Trophoblast cell (in vitro differentiated cells and primary cell): ENCODE measurements around the gene PAX6.

ENCODE experiments used
- DNase-seq, 2 donors: peaks; one replicate each; pipeline ENCODE4 v3.0.0-alpha.2; 2016
- H2AFZ ChIP-seq: 2 replicates; pipeline ENCODE4 v1.6.1; 2013; ENCODE audit warnings: low read length, moderate library complexity, mild to moderate bottlenecking; ENCODE audit not compliant: insufficient read depth, poor library complexity
- H2AK5ac ChIP-seq: 2 replicates; pipeline ENCODE4 v1.6.1; 2013; ENCODE audit warnings: mild to moderate bottlenecking, low read length
- H2BK120ac ChIP-seq: 2 replicates; pipeline ENCODE4 v1.6.1; 2013; ENCODE audit warnings: low read length, mild to moderate bottlenecking, moderate library complexity; ENCODE audit not compliant: insufficient read depth, poor library complexity
- H2BK12ac ChIP-seq: 2 replicates; pipeline ENCODE4 v1.6.1; 2013; ENCODE audit warnings: mild to moderate bottlenecking, low read length, moderate library complexity
- H2BK5ac ChIP-seq: 2 replicates; pipeline ENCODE4 v1.6.1; 2013; ENCODE audit warnings: low read length, low read depth, moderate library complexity, mild to moderate bottlenecking; ENCODE audit not compliant: poor library complexity
- H3K14ac ChIP-seq: 2 replicates; pipeline ENCODE4 v1.6.1; 2013; ENCODE audit warnings: mild to moderate bottlenecking, low read length
- H3K18ac ChIP-seq: 2 replicates; pipeline ENCODE4 v1.6.1; 2013; ENCODE audit warnings: mild to moderate bottlenecking, low read length
- H3K23ac ChIP-seq: 2 replicates; pipeline ENCODE4 v1.6.1; 2013; ENCODE audit warnings: low read length
- H3K27ac ChIP-seq: 2 replicates; pipeline ENCODE4 v1.5.1; 2013; ENCODE audit warnings: low read depth, mild to moderate bottlenecking, inconsistent platforms, low read length, moderate library complexity
- H3K27me3 ChIP-seq: 2 replicates; pipeline ENCODE4 v1.6.1; 2013; ENCODE audit warnings: inconsistent platforms, mild to moderate bottlenecking, low read length, moderate library complexity; ENCODE audit not compliant: insufficient read depth
- H3K36me3 ChIP-seq, 2 experiments: 1 replicate in 1 of 2; 2 replicates in 1 of 2; pipeline ENCODE4 v1.6.1; 2013; ENCODE audit warnings: low read length in 2 of 2, mild to moderate bottlenecking in 2 of 2, moderate library complexity in 1 of 2; ENCODE audit not compliant: insufficient read depth in 2 of 2, control insufficient read depth in 1 of 2
- H3K4ac ChIP-seq: 2 replicates; pipeline ENCODE4 v1.6.1; 2013; ENCODE audit warnings: low read depth, mild to moderate bottlenecking, low read length, moderate library complexity
- H3K4me1 ChIP-seq, 2 experiments: 1 replicate in 1 of 2; 2 replicates in 1 of 2; pipeline ENCODE4 v1.6.1; 2013; ENCODE audit warnings: low read length in 2 of 2, mild to moderate bottlenecking in 2 of 2, moderate library complexity in 1 of 2; ENCODE audit not compliant: insufficient read depth in 2 of 2, control insufficient read depth in 1 of 2
- H3K4me2 ChIP-seq: 2 replicates; pipeline ENCODE4 v1.6.1; 2013; ENCODE audit warnings: inconsistent platforms, mild to moderate bottlenecking, low read length, moderate library complexity
- H3K4me3 ChIP-seq: 2 replicates; pipeline ENCODE4 v1.5.1; 2013; ENCODE audit warnings: mild to moderate bottlenecking, low read depth, low read length, inconsistent platforms
- H3K79me1 ChIP-seq: one replicate; pipeline ENCODE4 v1.6.1; 2013; ENCODE audit warnings: low read length
- H3K79me2 ChIP-seq: 2 replicates; pipeline ENCODE4 v1.6.1; 2013; ENCODE audit warnings: low read length, mild to moderate bottlenecking; ENCODE audit not compliant: control insufficient read depth, insufficient read depth, poor library complexity
- H3K9ac ChIP-seq: 2 replicates; pipeline ENCODE4 v1.6.1; 2013; ENCODE audit warnings: mild to moderate bottlenecking, low read length
- H3K9me3 ChIP-seq: 2 replicates; pipeline ENCODE4 v1.6.1; 2013; ENCODE audit warnings: low read depth, mild to moderate bottlenecking, control low read depth, inconsistent platforms, low read length; ENCODE audit not compliant: insufficient read depth
- H4K12ac ChIP-seq: 2 replicates; pipeline ENCODE4 v1.6.1; 2013; ENCODE audit warnings: low read depth, mild to moderate bottlenecking, low read length, moderate library complexity
- H4K8ac ChIP-seq: 2 replicates; pipeline ENCODE4 v1.6.1; 2013; ENCODE audit warnings: low read depth, mild to moderate bottlenecking, low read length, moderate library complexity
- H4K91ac ChIP-seq: one replicate; pipeline ENCODE4 v1.6.1; 2013; ENCODE audit warnings: low read depth, mild to moderate bottlenecking, low read length, moderate library complexity
- WGBS: extraction: QIAGEN DNeasy Blood & Tissue Kit; methylation state at CpG from one replicate; pipeline ENCODE4 v1.1.7; 2013; ENCODE audit warnings: missing lambda C conversion rate; ENCODE audit not compliant: insufficient read length, insufficient coverage; ENCODE audit errors: extremely low coverage; 5-methylcytosine and 5-hydroxymethylcytosine counted together

PAX6 gene

GRCh38 chr11:31793264-31793663 lies 17.9 kb downstream of the PAX6 start:
- H4K12ac ChIP-seq: no peak overlapping the region
- no peaks in the 10 kb centered on the region for H3K79me1 ChIP-seq
- H3K27me3 ChIP-seq: peaks cover 34% of the 10 kb centered on the region
- H3K36me3 ChIP-seq: no peaks in the 10 kb centered on the region
- H2AK5ac ChIP-seq: no peak overlapping the region
- H4K91ac ChIP-seq: no peak overlapping the region
- H3K4ac ChIP-seq: no peak overlapping the region
- H3K79me2 ChIP-seq: no peaks in the 10 kb centered on the region
- H3K4me3 ChIP-seq: no peak overlapping the region
- no peak overlapping the region for H2BK120ac ChIP-seq
- no peaks in the 10 kb centered on the region for H3K4me1 ChIP-seq
- no peak overlapping the region for H3K4me2 ChIP-seq
- no peak overlapping the region for H4K8ac ChIP-seq
- H3K9me3 ChIP-seq: peaks cover 4% of the 10 kb centered on the region
- no peak overlapping the region for H2BK12ac ChIP-seq
- H3K18ac ChIP-seq: no peak overlapping the region
- no peak overlapping the region for H3K27ac ChIP-seq
- WGBS: no CpG with 5 or more reads among the region's 10 CpGs
- no peak overlapping the region for H3K14ac ChIP-seq
- DNase-seq: no peak
- no peak overlapping the region for H2AFZ ChIP-seq
- H2BK5ac ChIP-seq: no peak overlapping the region
- H3K23ac ChIP-seq: no peak overlapping the region
- no peak overlapping the region for H3K9ac ChIP-seq

- no peak for DNase-seq
- H4K8ac ChIP-seq: no peak overlapping the region
- no peak overlapping the region for H2AFZ ChIP-seq
- no peak overlapping the region for H3K27ac ChIP-seq
- no peak overlapping the region for H3K9ac ChIP-seq
- H3K4me2 ChIP-seq: no peak overlapping the region
- no peak overlapping the region for H3K4ac ChIP-seq
- H3K9me3 ChIP-seq: peaks cover 4% of the 10 kb centered on the region
- no peak overlapping the region for H2BK120ac ChIP-seq
- no peak overlapping the region for H3K4me3 ChIP-seq
- no peaks in the 10 kb centered on the region for H3K79me2 ChIP-seq
- H4K91ac ChIP-seq: no peak overlapping the region
- WGBS: no CpG with 5 or more reads among the region's 2 CpGs
- H3K23ac ChIP-seq: peak overlapping the region; percentile 56
- no peak overlapping the region for H4K12ac ChIP-seq
- no peaks in the 10 kb centered on the region for H3K36me3 ChIP-seq
- no peak overlapping the region for H2BK12ac ChIP-seq
- H2BK5ac ChIP-seq: no peak overlapping the region
- H3K4me1 ChIP-seq: peaks cover 0 to 3% of the 10 kb centered on the region in 2 experiments
- H3K14ac ChIP-seq: no peak overlapping the region
- no peaks in the 10 kb centered on the region for H3K79me1 ChIP-seq
- H3K18ac ChIP-seq: no peak overlapping the region
- H3K27me3 ChIP-seq: peaks cover 26% of the 10 kb centered on the region
- H2AK5ac ChIP-seq: no peak overlapping the region
These were observed 18.7 kb downstream of the PAX6 start for GRCh38 chr11:31792456-31792855.

DNA sequence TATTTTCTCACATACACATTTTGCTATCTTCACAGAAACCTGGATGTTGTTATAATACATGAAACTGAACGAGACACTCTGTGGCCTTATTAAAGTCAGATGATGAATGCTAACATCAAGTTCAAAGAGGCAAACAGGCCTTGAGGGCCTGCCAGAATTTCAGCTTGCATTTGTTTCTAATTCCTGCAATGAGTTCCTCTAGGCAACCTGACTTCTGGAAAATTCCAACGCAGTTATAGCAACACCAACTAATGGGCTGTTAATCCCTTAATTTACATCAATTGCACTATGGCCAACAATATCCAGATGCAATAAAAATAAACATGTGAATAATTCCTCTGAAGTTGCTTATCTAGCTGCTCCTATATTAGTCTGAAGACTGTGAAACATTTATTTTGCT lies 19.1 kb downstream of the PAX6 start:
- Histone ChIP-seq H3K27me3 (peaks cover 22% of the 10 kb centered on the region), H3K79me2 (no peaks in the 10 kb centered on the region), H2AFZ (no peak overlapping the region), H3K36me3 (no peaks in the 10 kb centered on the region), H3K9ac (no peak overlapping the region), H3K14ac (no peak overlapping the region), H3K4me2 (no peak overlapping the region), H2BK12ac (no peak overlapping the region), H3K9me3 (peaks cover 4% of the 10 kb centered on the region), H3K18ac (no peak overlapping the region), H2AK5ac (no peak overlapping the region), H3K79me1 (no peaks in the 10 kb centered on the region), H4K8ac (no peak overlapping the region), H3K23ac (no peak overlapping the region), H3K27ac (no peak overlapping the region), H3K4me1 (peaks cover 2 to 7% of the 10 kb centered on the region in 2 experiments), H4K12ac (no peak overlapping the region), H2BK5ac (no peak overlapping the region), H3K4ac (no peak overlapping the region), H4K91ac (no peak overlapping the region), H2BK120ac (no peak overlapping the region), H3K4me3 (no peak overlapping the region)
- DNase-seq: no peak
- no CpG with 5 or more reads among the region's 2 CpGs for WGBS

- no CpG with 5 or more reads among the region's 7 CpGs for WGBS
- Histone ChIP-seq H3K9ac (no peak overlapping the region), H2AFZ (no peak overlapping the region), H3K18ac (no peak overlapping the region), H4K91ac (no peak overlapping the region), H3K27ac (no peak overlapping the region), H3K14ac (no peak overlapping the region), H3K79me2 (no peaks in the 10 kb centered on the region), H4K8ac (no peak overlapping the region), H3K9me3 (peaks cover 2% of the 10 kb centered on the region), H2BK5ac (no peak overlapping the region), H3K27me3 (peaks cover 8% of the 10 kb centered on the region), H2BK120ac (no peak overlapping the region), H3K36me3 (no peaks in the 10 kb centered on the region), H3K4ac (no peak overlapping the region), H3K23ac (no peak overlapping the region), H2BK12ac (no peak overlapping the region), H3K4me3 (no peak overlapping the region), H3K4me2 (no peak overlapping the region), H3K4me1 (peaks cover 4 to 9% of the 10 kb centered on the region in 2 experiments), H2AK5ac (no peak overlapping the region), H3K79me1 (no peaks in the 10 kb centered on the region), H4K12ac (no peak overlapping the region)
- no peak for DNase-seq
These were observed 20.5 kb downstream of the PAX6 start for GRCh38 chr11:31790649-31791048.
